Ovary (tissue), 3 donors: Measurements from ENCODE around the gene PDZRN3.

ENCODE experiments used
- CTCF ChIP-seq, 3 donors: fragments of 450-650 bp in 2 of 3; fragments of 200-600 bp in 1 of 3; IDR thresholded peaks; one replicate each; pipeline versions ENCODE4 v1.5.1 to v1.8.0; 2016 to 2022; ENCODE audit warnings: antibody characterized with exemption in 3 of 3, mild to moderate bottlenecking in 1 of 3
- EP300 ChIP-seq: sonication (generic); formaldehyde crosslinking; IDR thresholded peaks from one replicate; pipeline ENCODE4 v1.6.1; 2017; ENCODE audit warnings: antibody characterized with exemption
- POLR2A ChIP-seq: fragments of 450-650 bp; IDR thresholded peaks from one replicate; pipeline ENCODE4 v1.6.1; 2017; ENCODE audit warnings: antibody characterized with exemption, mild to moderate bottlenecking, moderate library complexity
- donor health status: DM: no; HTN: no; CAD: no.

- TF ChIP-seq EP300 (no peak), CTCF (IDR thresholded peaks at IDR 0.05) (peak in 2 of 3 donors; percentile 51 to 52), POLR2A (no peak)
Observed at GRCh38 chr3:73432023-73432705, 192.6 kb downstream of the PDZRN3 start.
